Gastrocnemius medialis (tissue), 4 donors: Measurements from ENCODE around the gene TMEM200C.

Experiments used
- CTCF ChIP-seq, 5 experiments: fragments of 450-650 bp in 3 of 5; fragments of 200-600 bp in 2 of 5; sonication (generic) in 2 of 5; IDR thresholded peaks in 4 of 5; conservative IDR thresholded peaks in 1 of 5; 1 replicate in 4 of 5; 2 replicates in 1 of 5; pipeline ENCODE4 v1.5.1; 2016 to 2019; ENCODE audit warnings: antibody characterized with exemption in 5 of 5, mild to moderate bottlenecking in 3 of 5, moderate library complexity in 3 of 5
- POLR2A ChIP-seq, 2 donors: fragments of 450-650 bp; IDR thresholded peaks; one replicate each; pipeline ENCODE4 v1.6.1; 2017; ENCODE audit warnings: antibody characterized with exemption in 2 of 2, mild to moderate bottlenecking in 2 of 2, moderate library complexity in 2 of 2

- no peak for TF ChIP-seq CTCF (IDR thresholded peaks at IDR 0.05 in 4 of 5, conservative IDR thresholded peaks at IDR 0.05 in 1 of 5)
- TF ChIP-seq POLR2A (IDR thresholded peaks at IDR 0.05), result no peak
Measured at GRCh38 chr18:5865521-5865920, 29.8 kb downstream of the TMEM200C start.
